GM19463 (cell line): ENCODE data around the gene DCHS2.
"Not testable (repeated sequence)": the region's sequence is repeated elsewhere in the genome, so short reads cannot be mapped to it uniquely, and the experiment has no call there.

Experiments
- ATAC-seq: cut with Tn5 transposase; IDR thresholded peaks from one replicate; pipeline ENCODE4 v1.9.1; 2021; ENCODE audit warnings: mild to moderate bottlenecking, moderate library complexity; ENCODE audit not compliant: unreplicated experiment

The DCHS2 gene

DNA sequence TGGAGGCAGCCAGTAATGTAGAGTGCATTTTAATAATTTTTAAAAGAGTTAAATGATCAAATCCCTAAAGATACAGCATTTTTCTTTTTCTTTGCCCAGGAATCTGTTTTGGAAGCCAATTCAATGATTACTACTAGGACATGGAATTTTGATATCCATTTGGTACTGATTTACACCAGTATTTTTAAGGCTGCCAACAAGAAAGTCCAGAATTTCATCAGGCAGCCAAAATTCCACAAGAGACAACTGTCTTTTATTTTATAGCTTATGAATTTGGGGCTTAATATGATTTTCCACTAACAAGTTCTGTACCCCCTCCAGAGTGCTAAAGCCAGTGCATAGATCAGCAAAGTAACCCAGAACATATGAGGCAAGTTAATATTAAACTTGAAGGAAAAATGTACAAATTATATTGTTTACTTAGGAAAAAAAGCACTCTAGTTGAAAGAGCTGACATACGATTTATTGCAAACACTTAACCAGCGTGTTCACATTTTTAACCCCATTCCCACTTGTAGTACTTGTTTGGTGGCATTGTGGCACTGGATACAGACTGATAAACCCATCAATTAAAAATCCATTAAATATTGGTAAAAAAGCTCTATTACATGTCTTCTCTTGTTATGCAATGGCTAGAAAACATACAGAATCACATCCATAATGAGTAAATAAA is 259.7 kb downstream of the DCHS2 start:
- ATAC-seq, result no peak

DNA sequence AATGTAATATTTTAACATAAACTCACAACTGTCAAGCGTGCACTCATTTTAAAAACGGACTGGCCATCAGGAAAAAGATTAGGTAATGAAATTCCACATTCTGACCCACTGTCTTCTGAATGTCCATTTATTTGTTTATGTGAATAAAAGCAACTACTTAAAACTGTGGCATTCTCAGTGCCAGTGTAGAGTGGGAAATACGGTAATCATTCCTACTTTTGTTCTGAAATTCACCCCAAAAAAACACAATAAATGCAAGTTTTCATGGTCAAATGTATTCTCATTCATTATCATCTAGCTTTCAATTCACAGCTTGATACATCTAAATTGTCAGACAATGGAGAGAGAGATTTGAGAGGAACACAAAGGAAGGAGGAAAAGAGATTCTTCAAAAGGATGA is 260.9 kb downstream of the DCHS2 start:
- ATAC-seq, result no peak

DNA sequence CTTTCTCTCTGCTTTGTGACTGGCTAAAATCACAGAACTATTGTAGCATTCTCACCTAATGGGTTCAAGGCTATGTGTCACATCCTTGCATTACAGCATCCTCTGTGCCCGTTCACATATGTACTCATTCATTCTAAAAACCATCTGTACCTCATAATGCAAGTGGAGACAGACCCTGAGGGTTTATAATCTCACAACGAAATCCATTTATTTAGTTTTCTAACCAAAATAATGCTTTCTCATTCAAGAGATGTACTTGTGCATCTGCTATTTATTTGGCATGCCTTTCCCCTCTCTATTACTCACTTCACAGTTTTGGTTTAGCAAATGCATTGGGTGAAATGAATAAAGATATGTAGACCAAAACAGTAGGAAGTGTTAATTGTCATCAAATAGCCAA is 261.5 kb downstream of the DCHS2 start:
- ATAC-seq, result no peak

DNA sequence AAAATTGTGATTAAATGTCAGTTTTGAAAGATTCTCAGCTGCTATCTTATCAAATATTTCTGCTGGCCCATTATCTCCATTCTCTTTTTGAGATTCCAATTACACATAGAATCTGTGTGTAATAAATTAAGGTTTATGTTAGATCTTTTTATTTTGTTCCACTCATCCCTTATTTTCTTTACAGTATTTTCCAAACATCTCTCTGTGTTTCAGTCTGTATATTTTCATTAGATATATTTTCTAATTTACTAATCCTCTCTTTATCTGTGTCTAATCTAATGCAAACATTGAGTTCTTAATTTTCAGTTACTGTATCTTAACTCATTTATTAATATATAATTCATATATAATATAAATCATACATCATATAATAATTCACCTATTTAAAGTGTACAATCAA is 268.7 kb downstream of the DCHS2 start:
- no peak for ATAC-seq

DNA sequence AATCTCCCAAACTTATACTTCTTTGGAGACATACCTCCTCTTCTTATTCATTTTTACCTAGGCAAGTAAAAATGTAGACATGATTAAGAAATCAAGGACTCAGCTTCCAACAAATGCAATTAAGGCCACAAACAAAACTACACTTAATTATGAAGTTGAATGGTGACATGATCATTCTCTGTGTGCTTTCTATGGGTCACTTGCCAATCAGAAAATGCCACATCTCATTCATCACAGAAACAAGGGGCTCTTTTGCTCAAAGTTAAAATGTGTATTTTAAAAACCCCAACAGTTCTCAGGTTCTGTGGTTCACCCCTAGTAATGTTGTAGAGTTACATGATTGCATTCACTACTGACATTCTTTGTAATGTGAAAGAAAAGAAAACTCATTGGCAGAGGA is 273.5 kb downstream of the DCHS2 start:
- no peak for ATAC-seq

DNA sequence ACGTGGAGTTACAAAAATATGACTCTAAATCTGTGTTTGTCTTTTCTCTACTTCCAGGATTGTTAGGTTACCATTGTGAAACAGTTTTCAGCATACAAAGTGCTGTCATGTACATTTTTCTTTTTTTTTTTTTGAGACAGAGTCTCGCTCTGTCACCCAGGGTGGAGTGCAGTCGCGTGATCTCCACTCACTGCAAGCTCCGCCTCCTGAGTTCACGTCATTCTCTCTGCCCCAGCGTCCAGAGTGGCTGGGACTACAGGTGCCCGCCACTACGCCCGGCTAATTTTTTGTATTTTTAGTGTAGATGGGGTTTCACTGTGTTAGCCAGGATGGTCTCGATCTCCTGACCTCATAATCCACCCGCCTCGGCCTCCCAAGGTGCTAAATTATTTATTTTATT is 274.2 kb downstream of the DCHS2 start:
- not testable (repeated sequence) for ATAC-seq

DNA sequence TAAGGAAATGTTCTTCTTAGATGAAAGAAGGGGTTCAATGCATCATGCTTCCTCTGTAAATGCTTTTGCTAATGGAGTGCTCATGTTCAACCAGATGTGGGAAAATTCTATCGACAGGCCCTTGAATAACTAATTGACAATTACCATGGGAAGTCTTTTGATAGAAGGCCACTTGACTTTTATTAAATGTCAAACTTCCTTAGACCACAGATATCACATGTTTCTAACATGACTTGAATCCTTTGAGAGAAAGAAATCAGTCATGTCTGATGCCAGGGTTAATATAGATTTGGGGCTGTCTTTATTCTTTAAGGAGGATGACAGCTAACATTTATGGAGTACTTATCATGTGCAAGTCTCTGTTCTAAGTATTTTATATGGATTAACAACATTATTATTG is 280.1 kb downstream of the DCHS2 start:
- no peak for ATAC-seq

DNA sequence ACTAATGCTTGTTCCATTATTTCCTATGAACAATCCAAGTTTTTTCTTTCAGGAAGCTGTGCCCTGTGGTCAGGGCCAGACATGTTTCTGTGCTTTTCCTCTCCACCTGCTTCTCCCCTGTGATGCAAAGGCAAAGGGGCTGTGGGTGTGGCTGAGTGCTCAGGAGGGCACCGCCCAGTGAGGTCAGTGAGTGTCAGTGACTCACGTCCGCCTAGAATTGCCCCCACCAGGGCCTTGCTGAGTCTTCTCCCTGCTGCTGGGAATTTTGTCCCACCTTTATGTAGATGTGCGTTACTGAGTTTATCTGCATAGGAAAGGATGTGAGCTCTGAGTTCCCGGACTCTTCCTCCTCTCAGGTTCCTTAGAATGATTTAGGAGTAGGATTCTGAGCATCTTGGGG is 283.2 kb downstream of the DCHS2 start:
- ATAC-seq, result no peak

DNA sequence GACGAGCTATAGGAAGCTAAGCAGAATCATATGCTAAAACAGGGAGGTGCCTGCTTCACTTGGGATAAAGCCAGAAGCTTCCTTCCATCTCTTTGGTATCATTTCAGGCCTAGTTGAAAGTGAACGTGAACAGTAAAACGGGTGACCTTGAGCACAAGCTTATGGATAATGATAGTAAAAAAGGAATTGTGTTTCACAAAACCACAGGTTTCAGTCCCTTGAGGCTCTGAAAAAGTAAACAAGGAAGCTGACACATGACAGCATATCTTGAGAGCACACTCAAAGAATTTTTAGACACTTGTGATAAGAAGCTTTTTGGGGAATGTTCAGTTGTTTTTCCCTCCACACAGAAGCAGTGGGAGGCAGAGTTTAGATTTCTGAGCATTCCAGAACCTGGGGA is 286.1 kb downstream of the DCHS2 start:
- ATAC-seq, result no peak

DNA sequence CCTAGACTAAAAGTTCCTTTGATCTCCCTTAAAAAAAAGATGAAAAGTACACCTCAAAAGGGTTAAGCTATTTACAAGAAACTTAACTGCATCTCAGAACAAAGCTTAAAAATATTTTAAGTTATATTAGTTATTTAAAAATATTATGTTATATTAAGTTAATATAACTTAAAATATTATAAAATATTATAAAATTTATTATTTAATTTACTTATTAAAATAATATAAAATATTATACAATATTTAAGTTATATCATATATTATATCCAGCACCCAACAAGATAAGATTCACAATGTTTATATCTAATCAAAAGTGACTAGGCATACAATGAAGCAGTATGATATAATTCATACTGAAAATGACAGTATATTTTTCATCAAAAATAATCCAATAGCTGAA is 296.9 kb downstream of the DCHS2 start:
- no peak for ATAC-seq

DNA sequence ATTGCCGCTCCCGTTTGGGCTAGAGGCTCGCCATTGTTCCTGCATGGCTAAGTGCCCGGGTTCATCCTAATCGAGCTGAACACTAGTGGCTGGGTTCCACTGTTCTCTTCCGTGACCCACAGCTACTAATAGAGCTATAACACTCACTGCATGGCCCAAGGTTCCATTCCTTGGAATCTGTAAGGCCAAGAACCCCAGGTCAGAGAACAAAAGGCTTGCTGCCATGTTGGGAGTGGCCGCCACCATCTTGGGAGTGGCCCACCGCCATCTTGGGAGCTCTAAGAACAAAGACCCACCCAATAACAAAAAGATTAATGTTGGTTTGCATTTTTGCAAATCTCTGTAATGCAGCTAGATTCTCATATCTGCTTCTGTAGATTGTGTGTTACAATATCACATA is 299.0 kb downstream of the DCHS2 start:
- no peak for ATAC-seq

DNA sequence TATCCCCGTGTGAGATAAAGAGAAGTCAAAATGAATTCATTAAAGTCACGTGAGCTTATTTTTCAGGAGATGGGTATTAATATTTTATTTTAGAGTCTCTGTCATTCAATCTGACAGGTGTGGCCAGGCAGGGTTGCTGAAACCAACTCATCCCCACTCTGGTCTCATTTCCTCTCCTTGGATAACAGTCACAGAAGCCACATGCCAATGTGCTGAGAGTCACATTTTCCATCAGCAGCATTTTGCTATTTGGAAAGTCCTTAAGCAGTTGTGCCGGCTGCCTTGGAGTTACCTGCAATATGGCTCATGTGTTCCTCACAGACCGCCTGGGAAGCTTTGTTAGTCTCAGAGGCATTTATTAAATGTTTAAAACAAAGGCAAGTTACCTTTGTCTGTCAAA is 302.3 kb downstream of the DCHS2 start:
- no peak for ATAC-seq

DNA sequence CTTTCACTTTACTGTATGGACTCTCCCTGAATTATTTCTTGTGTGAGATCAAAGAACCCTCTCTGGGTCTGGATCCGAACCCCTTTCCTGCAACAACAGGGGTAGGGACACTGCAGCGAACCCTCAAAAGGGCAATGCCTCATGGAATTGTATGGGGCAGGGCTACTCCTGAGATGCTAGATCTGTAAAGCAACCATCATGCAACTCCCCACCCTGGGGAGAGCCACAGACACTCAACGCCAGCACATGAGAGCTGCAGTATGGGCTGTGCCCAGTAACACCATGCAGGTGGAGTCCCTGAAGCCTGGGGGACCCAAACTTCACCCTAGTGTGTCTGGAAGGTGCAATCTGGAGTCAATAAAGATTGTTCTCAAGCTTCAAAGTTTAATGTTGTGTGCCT is 304.7 kb downstream of the DCHS2 start:
- no peak for ATAC-seq

DNA sequence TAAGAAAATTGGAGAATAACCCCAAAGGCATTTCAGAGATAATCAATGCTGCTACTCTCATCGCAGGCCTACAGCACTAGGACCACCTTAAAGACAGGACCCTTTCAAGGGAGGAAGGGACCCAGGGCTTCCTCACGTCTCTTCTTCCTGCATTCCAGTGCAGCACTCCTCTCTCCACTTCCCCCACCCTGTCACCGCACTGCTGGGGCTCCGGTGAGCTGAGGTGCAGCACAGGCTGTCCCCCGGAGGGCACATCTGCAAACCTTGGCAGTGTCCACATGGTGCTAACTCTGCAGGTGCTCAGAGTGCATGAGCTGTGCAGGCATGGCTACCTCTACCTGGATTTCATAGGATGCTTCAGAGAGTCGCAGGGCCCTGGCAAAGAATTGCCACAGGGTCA is 305.6 kb downstream of the DCHS2 start:
- no peak for ATAC-seq

DNA sequence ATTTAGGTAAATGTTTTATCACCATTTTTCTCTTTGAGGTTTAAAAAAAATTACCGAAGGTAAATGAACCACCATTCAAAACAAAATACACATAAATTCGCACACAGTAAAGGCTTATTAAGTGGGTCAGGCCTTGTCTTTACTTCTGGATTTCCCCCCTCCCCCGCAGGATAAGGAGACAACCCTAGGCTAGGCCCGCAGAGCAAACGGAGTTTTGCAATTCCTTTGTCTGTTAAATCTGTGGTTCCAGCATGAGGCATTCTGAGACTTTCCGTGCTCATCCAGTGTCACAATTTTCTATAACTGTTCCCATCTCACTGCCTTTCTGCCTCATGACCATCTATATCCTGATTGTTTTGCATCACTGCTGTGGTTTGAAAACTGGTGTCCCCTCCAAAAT is 307.4 kb downstream of the DCHS2 start:
- ATAC-seq, result no peak

DNA sequence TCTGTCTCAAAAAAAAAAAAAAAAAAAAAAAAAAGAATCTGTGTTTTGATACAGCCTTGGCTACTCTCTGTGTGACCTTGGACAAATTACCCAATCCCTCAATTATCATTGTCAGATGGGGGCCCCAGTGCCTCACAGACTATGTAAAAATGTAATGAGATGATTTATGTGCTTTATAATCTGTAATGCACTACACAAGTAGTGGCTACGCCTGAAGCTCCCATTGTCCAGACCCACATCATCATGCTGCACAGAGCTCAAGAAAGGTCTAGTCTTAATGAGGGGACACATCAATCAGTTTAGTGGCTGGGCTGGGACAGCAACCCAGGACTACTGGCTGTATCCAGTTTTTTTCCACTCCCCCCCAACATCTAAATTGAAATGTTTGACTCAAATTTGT is 308.3 kb downstream of the DCHS2 start:
- ATAC-seq, result no peak
